SK-N-SH (cell line): ENCODE data around the gene PSTPIP2.

Source experiments
- FOXM1 ChIP-seq: IDR thresholded peaks from 2 replicates; pipeline ENCODE4 v1.4.0; 2012; ENCODE audit warnings: low read depth, mild to moderate bottlenecking
- GABPA ChIP-seq: IDR thresholded peaks from 2 replicates; pipeline ENCODE4 v1.4.0; 2012; ENCODE audit warnings: low read depth, mild to moderate bottlenecking
- TF ChIP-seq, protein P1 (sequence below): fragments of 200-600 bp; sonication (generic); IDR thresholded peaks from 2 replicates; pipeline ENCODE4 v1.6.1; 2017; ENCODE audit warnings: antibody characterized with exemption, mild to moderate bottlenecking, moderate library complexity
- TF ChIP-seq, protein P2 (sequence below): IDR thresholded peaks from 2 replicates; pipeline ENCODE4 v1.4.0; 2012; ENCODE audit warnings: low read depth, borderline replicate concordance
- TF ChIP-seq, protein P3 (sequence below): fragments of 150-350 bp; IDR thresholded peaks from 2 replicates; pipeline ENCODE4 v1.6.1; 2017; ENCODE audit warnings: antibody characterized with exemption, low read length, low read depth, borderline replicate concordance
- TF ChIP-seq, protein P4 (sequence below): IDR thresholded peaks from 2 replicates; pipeline ENCODE4; 2012

DNA sequence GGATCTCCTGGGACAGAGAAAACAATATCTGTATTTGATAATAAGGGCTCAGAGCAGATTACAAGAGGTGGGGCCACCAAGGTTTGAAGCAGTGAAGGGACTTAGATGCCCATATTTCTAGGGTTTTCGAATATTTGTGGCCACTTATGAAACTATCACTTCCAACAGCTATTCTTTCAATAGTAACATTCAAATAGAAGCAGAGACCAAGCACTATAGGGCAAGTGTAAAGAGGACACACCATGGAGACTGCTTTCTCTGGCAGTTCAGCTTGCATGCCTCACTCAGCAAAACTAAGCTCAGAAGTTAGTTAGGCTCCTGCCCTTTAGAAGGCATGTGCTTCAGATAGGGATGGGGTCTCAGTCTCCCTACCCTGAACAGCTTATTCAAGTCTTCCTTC is 10.3 kb downstream of the PSTPIP2 start:
- TF ChIP-seq, protein P1, sequence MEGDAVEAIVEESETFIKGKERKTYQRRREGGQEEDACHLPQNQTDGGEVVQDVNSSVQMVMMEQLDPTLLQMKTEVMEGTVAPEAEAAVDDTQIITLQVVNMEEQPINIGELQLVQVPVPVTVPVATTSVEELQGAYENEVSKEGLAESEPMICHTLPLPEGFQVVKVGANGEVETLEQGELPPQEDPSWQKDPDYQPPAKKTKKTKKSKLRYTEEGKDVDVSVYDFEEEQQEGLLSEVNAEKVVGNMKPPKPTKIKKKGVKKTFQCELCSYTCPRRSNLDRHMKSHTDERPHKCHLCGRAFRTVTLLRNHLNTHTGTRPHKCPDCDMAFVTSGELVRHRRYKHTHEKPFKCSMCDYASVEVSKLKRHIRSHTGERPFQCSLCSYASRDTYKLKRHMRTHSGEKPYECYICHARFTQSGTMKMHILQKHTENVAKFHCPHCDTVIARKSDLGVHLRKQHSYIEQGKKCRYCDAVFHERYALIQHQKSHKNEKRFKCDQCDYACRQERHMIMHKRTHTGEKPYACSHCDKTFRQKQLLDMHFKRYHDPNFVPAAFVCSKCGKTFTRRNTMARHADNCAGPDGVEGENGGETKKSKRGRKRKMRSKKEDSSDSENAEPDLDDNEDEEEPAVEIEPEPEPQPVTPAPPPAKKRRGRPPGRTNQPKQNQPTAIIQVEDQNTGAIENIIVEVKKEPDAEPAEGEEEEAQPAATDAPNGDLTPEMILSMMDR: no peak
- TF ChIP-seq, protein P2, sequence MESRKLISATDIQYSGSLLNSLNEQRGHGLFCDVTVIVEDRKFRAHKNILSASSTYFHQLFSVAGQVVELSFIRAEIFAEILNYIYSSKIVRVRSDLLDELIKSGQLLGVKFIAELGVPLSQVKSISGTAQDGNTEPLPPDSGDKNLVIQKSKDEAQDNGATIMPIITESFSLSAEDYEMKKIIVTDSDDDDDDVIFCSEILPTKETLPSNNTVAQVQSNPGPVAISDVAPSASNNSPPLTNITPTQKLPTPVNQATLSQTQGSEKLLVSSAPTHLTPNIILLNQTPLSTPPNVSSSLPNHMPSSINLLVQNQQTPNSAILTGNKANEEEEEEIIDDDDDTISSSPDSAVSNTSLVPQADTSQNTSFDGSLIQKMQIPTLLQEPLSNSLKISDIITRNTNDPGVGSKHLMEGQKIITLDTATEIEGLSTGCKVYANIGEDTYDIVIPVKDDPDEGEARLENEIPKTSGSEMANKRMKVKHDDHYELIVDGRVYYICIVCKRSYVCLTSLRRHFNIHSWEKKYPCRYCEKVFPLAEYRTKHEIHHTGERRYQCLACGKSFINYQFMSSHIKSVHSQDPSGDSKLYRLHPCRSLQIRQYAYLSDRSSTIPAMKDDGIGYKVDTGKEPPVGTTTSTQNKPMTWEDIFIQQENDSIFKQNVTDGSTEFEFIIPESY: no peak
- TF ChIP-seq GABPA (no peak), FOXM1 (no peak)
- TF ChIP-seq, protein P3, sequence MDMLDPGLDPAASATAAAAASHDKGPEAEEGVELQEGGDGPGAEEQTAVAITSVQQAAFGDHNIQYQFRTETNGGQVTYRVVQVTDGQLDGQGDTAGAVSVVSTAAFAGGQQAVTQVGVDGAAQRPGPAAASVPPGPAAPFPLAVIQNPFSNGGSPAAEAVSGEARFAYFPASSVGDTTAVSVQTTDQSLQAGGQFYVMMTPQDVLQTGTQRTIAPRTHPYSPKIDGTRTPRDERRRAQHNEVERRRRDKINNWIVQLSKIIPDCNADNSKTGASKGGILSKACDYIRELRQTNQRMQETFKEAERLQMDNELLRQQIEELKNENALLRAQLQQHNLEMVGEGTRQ: no peak
- TF ChIP-seq, protein P4, sequence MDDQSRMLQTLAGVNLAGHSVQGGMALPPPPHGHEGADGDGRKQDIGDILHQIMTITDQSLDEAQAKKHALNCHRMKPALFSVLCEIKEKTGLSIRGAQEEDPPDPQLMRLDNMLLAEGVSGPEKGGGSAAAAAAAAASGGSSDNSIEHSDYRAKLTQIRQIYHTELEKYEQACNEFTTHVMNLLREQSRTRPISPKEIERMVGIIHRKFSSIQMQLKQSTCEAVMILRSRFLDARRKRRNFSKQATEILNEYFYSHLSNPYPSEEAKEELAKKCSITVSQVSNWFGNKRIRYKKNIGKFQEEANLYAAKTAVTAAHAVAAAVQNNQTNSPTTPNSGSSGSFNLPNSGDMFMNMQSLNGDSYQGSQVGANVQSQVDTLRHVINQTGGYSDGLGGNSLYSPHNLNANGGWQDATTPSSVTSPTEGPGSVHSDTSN: no peak
